GM21576 (cell line): ENCODE results near the gene AKAP8L.
"Not testable (repeated sequence)": the region's sequence is repeated elsewhere in the genome, so short reads cannot be mapped to it uniquely, and the experiment has no call there.

Source experiments
- ATAC-seq: cut with Tn5 transposase; IDR thresholded peaks from one replicate; pipeline ENCODE4 v1.9.1; 2021; ENCODE audit warnings: mild to moderate bottlenecking, moderate library complexity; ENCODE audit not compliant: unreplicated experiment

The AKAP8L gene

DNA sequence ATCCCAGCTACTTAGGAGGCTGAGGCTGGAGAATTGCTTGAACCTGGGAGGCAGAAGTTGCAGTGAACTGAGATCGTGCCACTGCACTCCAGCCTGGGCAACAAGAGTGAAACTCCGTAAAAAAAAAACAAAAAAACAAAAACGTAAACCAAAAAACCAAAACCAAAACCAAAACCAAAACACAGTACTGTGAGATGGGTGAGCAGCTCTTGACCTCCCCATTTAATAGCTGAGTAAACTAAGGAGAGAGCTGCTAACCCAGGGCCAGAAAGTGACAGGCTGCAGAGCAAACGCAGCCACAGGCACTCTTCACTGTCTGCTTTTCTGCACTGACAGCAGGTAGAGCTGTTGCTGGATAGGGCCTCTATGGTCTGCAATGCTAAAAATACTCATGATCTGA is 58.8 kb downstream of the AKAP8L start:
- ATAC-seq, result not testable (repeated sequence)

GRCh38 chr19:15358918-15359317 is 59.9 kb downstream of the AKAP8L start:
- no peak for ATAC-seq

DNA sequence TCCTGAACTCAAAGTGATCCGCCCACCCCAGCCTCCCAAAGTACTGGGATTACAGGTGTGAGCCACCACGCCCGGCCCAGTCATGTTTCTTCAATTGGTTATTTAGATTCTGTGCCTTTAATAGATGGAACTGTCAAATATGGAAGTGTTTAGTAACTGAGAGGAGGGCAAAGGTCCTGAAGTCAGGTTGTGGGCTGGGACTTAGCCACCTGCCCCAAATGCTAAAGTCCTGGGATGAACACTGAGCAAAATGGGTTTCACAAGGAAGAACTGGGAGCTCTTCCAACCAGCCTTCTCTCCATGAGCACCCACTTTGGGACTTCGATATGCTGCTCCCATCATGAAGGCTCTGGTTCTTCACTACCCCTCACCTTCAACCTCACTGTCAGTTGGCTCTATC is 60.9 kb downstream of the AKAP8L start:
- ATAC-seq, result no peak

DNA sequence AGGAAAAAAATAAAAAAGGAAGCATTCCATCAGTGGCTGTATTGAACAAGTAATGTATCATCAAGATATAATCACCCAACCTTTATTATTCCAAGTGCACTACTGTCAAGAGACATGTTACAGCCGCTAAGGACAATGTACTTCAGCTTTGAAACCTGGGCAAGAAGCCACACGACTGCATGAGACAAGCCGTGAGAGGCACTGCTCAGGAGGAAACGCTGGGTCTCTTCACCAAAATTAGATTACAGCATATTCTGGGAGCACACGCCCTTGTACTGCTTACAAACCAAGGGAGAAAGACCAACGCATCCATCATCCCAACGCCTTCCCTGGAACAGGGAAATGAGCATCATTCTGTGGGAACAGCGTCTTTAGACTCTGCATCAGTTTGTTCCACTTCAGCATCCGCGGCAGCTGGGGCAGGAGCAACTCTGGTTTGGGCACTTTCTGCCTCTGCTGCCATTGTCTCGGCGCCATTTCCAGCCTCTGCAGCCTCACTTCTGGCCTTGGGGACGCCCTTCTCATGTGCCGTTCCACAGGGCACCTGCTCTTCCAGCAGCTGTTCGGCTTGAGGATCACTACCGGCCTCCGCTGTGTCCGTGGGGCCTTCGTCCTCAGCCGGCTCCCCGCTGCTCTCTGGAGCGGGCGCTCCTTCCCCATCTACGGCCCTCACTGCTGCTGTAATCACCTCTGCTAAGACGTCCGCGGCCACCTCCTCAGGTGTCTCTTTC is 64.1 kb downstream of the AKAP8L start:
- no peak for ATAC-seq

- no peak for ATAC-seq
These were observed 64.9 kb downstream of the AKAP8L start for GRCh38 chr19:15353908-15354307.

DNA sequence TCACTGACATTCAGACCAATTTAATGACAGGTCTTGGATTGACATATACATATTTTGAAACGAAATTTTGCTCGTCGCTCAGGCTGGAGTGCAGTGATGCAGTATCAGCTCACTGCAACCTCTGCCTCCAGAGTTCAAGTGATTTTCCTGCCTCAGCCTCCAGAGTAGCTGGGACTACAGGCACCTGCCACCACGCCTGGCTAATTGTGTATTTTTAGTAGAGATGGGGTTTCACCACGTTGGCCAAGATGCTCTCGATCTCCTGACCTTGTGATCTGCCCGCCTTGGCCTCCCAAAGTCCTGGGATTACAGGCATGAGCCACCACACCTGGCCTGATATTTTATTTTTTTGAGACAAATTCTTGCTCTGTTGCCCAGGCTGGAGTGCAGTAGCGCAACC is 66.3 kb downstream of the AKAP8L start:
- ATAC-seq, result not testable (repeated sequence)

DNA sequence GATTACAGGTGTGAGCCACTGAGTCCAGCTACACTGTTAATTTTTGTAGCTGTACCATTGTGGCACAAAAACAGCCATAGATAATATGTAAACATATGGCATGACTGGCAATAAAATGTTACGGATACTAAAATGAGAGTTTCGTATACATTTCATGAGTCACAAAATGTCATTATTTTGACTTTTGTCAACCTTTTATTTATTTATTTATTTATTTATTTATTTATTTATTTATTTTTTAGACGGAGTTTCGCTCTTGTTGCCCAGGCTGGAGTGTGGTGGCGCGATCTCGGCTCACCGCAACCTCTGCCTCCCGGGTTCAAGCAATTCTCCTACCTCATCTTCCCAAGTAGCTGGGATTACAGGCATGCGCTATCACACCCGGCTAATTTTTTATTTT is 77.5 kb downstream of the AKAP8L start:
- not testable (repeated sequence) for ATAC-seq

DNA sequence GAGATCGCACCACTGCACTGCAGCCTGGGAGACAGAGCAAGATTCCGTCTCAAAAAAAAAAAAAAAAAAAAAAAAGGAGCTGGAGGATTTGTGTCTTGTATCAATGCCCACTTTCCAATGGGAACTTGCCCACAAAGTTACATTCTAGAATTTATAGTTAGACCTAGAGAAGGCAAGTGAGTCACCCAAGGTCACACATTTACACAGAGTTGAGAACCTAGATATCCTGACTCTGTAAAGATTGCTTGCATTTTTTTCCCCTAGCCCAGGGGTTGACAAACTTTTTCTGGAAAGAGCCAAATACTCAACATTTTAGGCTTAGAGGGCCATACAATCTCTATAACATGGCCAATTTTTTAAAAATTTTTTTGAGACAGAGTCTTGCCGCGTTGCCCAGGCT is 78.7 kb downstream of the AKAP8L start:
- ATAC-seq, result no peak

GRCh38 chr19:15337202-15337601 is 81.6 kb downstream of the AKAP8L start:
- no peak for ATAC-seq

DNA sequence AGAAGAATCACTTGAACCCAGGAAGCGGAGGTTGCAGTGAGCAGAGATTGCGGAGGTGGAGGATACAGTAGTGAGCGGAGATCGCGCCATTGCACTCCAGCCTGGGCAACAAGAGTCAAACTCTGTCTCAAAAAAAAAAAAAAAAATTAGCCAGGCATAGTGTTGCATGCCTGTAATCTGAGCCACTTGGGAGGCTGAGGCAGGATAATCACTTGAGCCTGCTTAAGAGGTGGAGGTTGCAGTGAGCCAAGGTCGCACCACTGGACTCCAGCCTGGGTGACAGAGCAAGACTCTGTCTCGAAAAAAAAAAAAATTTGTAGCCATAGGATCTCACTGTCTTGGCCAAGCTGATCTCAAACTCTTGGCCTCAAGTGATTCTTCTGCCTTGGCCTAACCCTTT is 82.8 kb downstream of the AKAP8L start:
- not testable (repeated sequence) for ATAC-seq

DNA sequence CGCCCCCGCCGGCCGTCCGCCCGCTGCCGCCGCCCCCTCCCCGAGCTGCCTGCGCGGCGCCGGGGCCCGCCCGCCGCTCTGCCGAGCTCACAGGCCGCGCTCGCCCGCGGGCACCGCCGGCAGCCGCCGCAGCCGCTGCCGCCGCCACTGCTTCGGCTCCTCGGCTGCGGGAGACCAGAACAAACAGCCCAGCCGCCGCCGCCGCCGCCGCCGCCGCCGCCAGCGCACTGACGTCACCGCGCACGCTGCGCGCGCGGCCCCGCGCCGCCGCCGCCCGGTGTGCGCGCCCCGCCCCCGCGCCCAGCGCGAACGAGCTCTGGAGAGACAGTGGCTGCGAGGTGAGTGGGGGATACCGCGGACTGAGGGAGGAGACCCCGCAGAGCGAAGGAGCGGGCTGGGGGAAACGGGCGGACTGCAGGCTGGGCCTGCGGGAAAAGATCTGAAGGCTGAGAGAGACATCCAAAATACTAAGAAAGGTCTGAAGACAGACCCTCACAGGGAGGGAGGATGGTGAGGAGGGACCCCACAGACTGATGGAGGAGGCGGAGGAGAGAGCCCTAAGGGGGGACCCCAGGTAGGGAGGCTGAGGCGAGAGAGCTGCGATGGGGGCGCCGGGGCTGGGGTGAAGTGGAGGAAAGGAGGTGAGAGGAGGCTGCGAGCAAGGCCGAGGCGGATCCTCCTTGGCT is 86.3 kb downstream of the AKAP8L start, which contains the start of gene BRD4:
TSS of gene BRD4 (minus strand) at position 229 of the 686 bp plus-strand sequence. CDS start 59,440 bp downstream, outside the sequence.
- peak; percentile 40 for ATAC-seq

DNA sequence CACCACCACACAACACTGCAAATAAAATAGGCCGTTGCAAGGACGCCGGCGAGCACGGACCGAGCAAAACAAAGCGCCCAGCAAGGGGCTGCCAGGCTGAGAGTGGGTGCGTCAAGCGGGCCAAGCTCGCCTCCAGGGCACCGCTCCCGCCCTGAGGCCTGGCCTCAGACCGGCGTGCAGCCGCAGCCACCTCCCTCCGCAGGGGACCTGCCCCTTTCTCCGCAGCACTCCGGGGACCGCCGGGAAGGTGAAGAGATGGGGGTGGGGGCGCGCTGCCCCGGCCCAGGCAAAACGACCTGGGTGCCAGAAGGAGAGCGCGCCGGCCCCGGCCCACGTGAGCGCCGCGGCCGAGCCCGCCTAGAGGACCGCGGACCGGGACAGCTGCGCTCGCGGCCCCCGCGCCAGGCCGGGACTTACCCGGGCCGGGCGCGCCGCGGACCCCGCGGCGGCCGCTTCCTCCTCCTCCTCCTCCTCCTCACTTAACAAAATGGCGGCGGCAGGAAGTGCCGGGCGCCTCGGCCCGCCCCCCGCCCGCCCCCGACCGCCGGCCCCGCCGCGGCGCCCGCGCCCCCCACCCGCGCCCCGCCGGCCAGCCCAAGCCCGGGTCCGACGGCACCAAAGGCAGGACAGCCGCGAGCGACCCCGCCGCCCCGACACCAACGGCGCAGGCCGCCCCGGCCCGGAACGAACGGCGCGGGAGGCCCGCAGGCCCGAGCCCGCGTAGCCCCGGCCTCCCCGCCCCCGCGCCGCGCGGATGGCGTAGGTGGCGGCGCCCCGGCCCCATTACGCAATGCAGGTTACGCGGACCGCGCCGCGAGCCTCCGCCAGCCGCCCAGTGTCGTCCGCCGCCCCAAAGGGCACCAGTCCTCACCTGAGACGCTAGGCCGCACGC is 87.1 kb downstream of the AKAP8L start:
- ATAC-seq, result peak; percentile 12

DNA sequence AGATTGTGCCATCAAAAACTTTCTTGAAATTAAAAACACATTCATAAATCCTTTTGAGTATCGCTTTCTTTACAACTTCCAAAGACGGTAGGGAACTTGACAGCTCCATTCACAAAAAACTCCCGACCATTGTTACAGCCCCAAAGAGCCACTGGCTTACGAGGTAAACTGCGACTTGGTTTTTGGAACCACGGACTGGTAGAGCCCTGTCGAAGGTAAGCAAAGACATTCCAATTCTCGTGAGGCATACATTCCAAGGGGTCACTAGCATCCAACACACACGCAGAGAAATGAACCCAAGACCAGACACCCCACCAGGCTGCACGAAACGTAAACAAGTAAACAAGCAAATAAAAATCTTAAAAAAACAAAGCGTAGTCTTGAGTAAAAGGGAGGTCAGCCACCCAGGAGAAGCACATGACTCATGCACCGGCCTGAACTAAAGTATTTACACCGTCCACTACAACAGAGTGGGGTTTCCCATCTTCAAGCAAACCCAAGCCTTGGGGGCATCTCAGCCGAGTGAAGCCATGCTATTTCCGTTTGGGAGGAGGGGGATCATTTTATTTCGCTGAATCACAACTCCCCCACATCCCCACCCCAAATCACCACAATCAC is 87.9 kb downstream of the AKAP8L start:
- no peak for ATAC-seq
